Neural crest cell (in vitro differentiated cells): ENCODE results near the gene TH. TPM values are rescaled to one million over a fixed set of nuclear protein-coding genes. Genes with fewer than 3 reads are reported as not detected.

Source experiments
- DNase-seq: peaks from one replicate; pipeline ENCODE4 v3.0.0; 2021; ENCODE audit warnings: low read depth, mixed read lengths, low spot score
- H3K27ac Mint-ChIP-seq: one replicate; pipeline ENCODE4 v1.8.0; 2021; ENCODE audit warnings: mild to moderate bottlenecking, mixed read lengths; ENCODE audit not compliant: unreplicated experiment
- H3K27me3 Mint-ChIP-seq: 2 replicates; pipeline ENCODE4 v1.8.0; 2021; ENCODE audit warnings: low read depth, mild to moderate bottlenecking, mixed read lengths
- H3K36me3 Mint-ChIP-seq: 2 replicates; pipeline ENCODE4 v1.8.0; 2021; ENCODE audit warnings: low read depth, mild to moderate bottlenecking, mixed read lengths
- H3K4me1 Mint-ChIP-seq: 2 replicates; pipeline ENCODE4 v1.8.0; 2021; ENCODE audit warnings: mixed read lengths
- H3K4me3 Mint-ChIP-seq: one replicate; pipeline ENCODE4 v1.8.0; 2021; ENCODE audit warnings: mild to moderate bottlenecking, mixed read lengths
- H3K9me3 Mint-ChIP-seq: 2 replicates; pipeline ENCODE4 v1.8.0; 2021; ENCODE audit warnings: mixed read lengths
- CTCF ChIP-seq: fragments of 200-600 bp; sonication (generic); conservative IDR thresholded peaks from 2 replicates; pipeline ENCODE4 v1.5.0; 2021; ENCODE audit warnings: antibody characterized with exemption, mild to moderate bottlenecking
- total RNA-seq: library from RNA; stranded (reverse); gene quantifications from 2 replicates; pipeline ENCODE4 v1.2.1, GENCODE V29; 2021

The TH gene
- total RNA-seq, 1 donor from 2014 or later, result 0.61 TPM

GRCh38 chr11:2138431-2139122, 33.0 kb downstream of the TH start:
- Mint-ChIP-seq H3K27me3 (peaks cover 76% of the 10 kb centered on the region), H3K4me3 (peak overlapping the region; percentile 62), H3K27ac (no peak overlapping the region), H3K9me3 (no peaks in the 10 kb centered on the region), H3K4me1 (no peaks in the 10 kb centered on the region), H3K36me3 (no peaks in the 10 kb centered on the region)
- DNase-seq, result no peak
- TF ChIP-seq CTCF, result no peak

GRCh38 chr11:2138068-2138430, 33.6 kb downstream of the TH start:
- DNase-seq, result no peak
- no peak for TF ChIP-seq CTCF
- no peak overlapping the region for H3K27ac Mint-ChIP-seq
- no peaks in the 10 kb centered on the region for H3K9me3 Mint-ChIP-seq
- H3K27me3 Mint-ChIP-seq, result peaks cover 75% of the 10 kb centered on the region
- no peak overlapping the region for H3K4me3 Mint-ChIP-seq
- no peaks in the 10 kb centered on the region for H3K36me3 Mint-ChIP-seq
- peaks cover 4% of the 10 kb centered on the region for H3K4me1 Mint-ChIP-seq

GRCh38 chr11:2137202-2138067, 34.2 kb downstream of the TH start:
- TF ChIP-seq CTCF, result no peak
- Mint-ChIP-seq H3K27me3 (peaks cover 70% of the 10 kb centered on the region), H3K27ac (no peak overlapping the region), H3K4me1 (peaks cover 6% of the 10 kb centered on the region), H3K4me3 (peak overlapping the region; percentile 79), H3K36me3 (no peaks in the 10 kb centered on the region), H3K9me3 (no peaks in the 10 kb centered on the region)
- DNase-seq, result peak; percentile 61

- Mint-ChIP-seq H3K27me3 (peaks cover 69% of the 10 kb centered on the region), H3K9me3 (no peaks in the 10 kb centered on the region), H3K36me3 (no peaks in the 10 kb centered on the region), H3K4me1 (peaks cover 6% of the 10 kb centered on the region), H3K4me3 (peak overlapping the region; percentile 12), H3K27ac (no peak overlapping the region)
- TF ChIP-seq CTCF, result no peak
- no peak for DNase-seq
Measured at GRCh38 chr11:2136952-2137201, 34.7 kb downstream of the TH start.

DNA sequence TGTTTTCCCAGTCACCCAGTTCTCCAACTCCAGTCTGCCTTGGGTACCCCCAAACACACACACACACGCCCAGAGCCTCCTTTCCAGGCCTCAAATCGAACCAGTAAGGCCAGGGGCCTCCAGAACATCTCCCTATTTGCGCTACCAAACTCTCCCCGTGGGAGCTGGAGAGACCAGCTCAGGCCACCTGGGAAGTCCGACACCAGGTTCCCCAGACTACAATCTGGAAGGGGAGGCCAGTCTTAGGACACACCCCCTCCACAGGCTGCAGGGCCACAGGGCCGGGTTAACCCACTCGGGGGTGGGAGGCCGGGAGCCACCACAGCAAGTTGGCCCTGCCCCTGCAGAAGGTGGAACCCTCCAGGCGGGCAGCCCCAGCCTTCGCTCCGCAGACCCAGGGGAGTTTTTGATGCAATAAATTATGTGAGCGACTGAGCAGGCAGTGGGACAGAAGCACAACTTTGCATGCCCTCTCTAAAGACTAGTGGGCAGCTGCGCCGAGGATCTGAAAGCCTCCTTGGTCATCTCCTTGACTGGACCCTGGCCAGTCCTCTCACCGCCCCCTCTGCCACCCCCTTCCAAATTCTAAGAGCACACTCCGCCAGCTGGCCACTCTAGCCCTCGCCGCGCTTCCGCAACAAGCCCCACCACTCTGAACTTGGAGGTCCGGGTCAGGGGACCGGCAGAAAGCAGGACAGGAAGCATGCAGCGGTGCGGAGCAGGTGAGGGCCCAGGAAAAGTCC, 35.2 kb downstream of the TH start:
- peaks cover 69% of the 10 kb centered on the region for H3K27me3 Mint-ChIP-seq
- no peaks in the 10 kb centered on the region for H3K9me3 Mint-ChIP-seq
- H3K4me3 Mint-ChIP-seq, result peak overlapping the region; percentile 20
- H3K27ac Mint-ChIP-seq, result no peak overlapping the region
- DNase-seq, result no peak
- H3K36me3 Mint-ChIP-seq, result no peaks in the 10 kb centered on the region
- peaks cover 8% of the 10 kb centered on the region for H3K4me1 Mint-ChIP-seq
- TF ChIP-seq CTCF, result no peak
